Activated CD8-positive, alpha-beta memory T cell treated with anti-CD3 and anti-CD28 coated beads, Interleukin-2, amount 50 U/mL, for 24 hours (primary cell): ENCODE data around the gene LRRFIP2.
"Not testable (repeated sequence)": the region's sequence is repeated elsewhere in the genome, so short reads cannot be mapped to it uniquely, and the experiment has no call there.

ENCODE experiments used
- DNase-seq: peaks from one replicate; pipeline ENCODE4 v3.0.0-alpha.2; 2020; ENCODE audit errors: extremely low read depth

The LRRFIP2 gene

GRCh38 chr3:37071921-37072320, 102.5 kb downstream of the LRRFIP2 start:
- DNase-seq: no peak

GRCh38 chr3:37068031-37068430, 106.4 kb downstream of the LRRFIP2 start:
- DNase-seq: no peak

GRCh38 chr3:37067577-37067976, 106.8 kb downstream of the LRRFIP2 start:
- no peak for DNase-seq

GRCh38 chr3:37064747-37065146, 109.6 kb downstream of the LRRFIP2 start:
- no peak for DNase-seq

GRCh38 chr3:37058117-37058516, 116.3 kb downstream of the LRRFIP2 start:
- DNase-seq: no peak

GRCh38 chr3:37056826-37057225, 117.6 kb downstream of the LRRFIP2 start:
- no peak for DNase-seq

DNA sequence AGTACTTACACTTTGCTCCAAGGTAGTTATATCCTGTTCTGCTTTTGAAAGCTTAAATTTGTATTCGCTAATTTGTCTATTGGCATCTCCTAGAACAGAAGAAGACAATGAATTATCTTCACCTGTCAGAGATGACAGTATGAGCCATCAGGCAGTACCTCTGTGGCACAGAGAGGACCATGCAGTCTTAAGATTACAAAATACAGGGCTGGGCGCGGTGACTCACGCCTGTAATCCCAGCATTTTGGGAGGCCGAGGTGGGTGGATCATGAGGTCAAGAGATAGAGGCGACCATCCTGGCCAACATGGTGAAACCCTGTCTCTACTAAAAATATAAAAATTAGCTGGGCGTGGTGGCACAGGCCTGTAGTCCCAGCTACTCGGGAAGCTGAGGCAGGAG, 119.3 kb downstream of the LRRFIP2 start:
- not testable (repeated sequence) for DNase-seq

DNA sequence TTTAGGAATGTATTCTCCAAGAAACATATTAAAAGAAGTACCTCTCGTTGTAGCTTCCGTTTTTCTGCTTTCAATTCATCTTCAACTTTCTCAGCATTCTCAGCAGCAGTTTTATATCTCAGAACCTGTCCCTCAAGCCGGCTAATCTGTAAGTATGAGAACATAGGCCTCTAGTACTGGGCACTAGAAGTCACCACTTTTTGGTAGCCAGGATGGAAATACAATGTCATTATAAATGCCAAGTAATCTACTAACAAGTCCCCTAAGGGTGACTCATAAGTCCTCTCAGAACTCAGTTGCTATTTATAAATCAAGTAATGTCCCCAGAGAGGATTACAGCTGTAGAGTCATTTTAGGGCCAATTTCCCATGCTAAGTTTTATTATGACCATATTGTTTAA, 120.0 kb downstream of the LRRFIP2 start:
- DNase-seq: no peak

DNA sequence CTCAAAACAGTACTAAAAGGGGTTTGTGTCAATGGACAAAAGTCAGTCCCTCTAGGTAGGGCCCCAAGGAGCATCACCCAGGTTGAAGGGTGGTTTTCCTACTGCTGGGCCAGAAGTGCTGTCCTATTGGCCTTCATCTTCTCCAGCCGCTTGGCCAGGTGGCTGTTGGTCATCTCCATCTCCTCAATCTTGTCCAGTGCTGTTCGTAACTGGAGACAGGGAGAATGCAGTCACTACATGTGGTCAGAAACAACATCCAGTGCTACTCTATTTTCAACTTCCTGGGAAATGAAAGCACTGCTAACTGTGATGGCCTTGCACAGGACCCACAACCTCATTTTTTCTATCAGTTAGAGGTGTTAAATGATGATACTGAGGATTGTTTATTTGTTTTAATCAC, 120.6 kb downstream of the LRRFIP2 start:
- DNase-seq: no peak

- DNase-seq: no peak
Observed at GRCh38 chr3:37053337-37053736, 121.0 kb downstream of the LRRFIP2 start.

DNA sequence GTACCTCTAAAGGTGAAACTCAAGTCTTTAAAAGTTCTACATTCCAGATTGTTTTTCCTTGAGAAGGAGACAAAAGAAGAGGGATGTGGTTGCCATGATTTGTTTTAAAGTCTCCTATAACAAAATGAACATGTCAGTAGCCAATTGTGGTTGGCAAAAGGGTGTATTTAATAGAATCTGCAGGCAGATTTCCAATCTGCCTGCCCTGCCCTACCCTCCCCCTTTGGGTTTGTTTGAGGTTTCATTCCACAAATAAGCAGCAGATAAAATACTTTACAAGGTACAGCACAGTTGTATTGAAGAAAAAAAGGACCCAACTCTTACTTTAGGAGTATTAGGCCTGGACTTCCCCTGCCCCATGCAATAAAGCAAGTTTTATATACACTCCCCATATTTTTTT, 121.5 kb downstream of the LRRFIP2 start:
- no peak for DNase-seq

GRCh38 chr3:37050282-37050681, 124.1 kb downstream of the LRRFIP2 start:
- no peak for DNase-seq

DNA sequence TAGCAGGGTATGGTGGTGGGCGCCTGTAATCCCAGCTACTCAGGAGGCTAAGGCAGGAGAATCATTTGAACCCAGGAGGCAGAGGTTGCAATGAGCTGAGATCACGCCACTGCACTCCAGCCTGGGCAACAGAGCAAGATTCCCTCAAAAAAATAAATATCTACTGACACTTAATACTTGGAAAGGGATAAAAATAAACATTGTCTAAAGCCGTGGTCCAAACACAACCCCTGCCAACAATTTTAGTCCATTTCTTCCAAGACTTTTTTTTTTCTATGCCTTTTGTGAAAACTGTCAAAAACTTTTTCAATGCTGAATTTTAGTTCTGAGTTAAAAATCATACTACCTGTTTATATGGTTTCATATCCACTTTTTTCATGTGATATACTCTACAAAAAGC, 131.7 kb downstream of the LRRFIP2 start:
- DNase-seq: not testable (repeated sequence)

DNA sequence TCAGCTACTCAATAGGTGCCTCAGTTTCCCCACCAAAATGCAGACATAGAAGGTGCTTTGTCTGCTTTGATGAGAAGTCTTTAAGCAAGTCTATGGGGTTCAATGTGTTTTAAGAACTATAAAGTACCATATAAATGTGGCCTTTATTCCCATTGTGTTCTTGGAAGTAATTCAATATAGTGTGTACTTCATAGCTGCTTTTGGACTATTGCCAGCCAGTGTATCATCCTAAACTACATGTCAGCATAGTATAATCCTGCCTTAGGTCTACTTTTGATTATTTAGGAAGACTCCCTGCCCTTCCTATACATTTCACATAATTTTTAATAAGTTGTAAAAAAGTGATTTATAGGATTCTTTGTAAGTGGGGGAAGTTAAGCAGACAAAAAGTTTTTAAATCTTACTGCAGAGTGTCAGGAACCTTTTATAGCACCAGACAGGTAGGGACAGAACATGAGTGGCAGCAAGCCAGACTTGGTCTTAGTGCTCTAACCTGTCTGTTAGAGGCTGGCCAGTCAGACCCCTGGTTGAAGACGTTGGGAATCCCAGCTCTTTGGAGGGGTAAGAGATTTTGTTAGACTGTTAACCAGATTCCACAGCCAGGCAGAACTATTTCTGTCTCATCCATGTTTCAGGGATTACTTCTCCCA, 132.7 kb downstream of the LRRFIP2 start:
- DNase-seq: no peak

GRCh38 chr3:37040231-37040630, 134.2 kb downstream of the LRRFIP2 start:
- no peak for DNase-seq

DNA sequence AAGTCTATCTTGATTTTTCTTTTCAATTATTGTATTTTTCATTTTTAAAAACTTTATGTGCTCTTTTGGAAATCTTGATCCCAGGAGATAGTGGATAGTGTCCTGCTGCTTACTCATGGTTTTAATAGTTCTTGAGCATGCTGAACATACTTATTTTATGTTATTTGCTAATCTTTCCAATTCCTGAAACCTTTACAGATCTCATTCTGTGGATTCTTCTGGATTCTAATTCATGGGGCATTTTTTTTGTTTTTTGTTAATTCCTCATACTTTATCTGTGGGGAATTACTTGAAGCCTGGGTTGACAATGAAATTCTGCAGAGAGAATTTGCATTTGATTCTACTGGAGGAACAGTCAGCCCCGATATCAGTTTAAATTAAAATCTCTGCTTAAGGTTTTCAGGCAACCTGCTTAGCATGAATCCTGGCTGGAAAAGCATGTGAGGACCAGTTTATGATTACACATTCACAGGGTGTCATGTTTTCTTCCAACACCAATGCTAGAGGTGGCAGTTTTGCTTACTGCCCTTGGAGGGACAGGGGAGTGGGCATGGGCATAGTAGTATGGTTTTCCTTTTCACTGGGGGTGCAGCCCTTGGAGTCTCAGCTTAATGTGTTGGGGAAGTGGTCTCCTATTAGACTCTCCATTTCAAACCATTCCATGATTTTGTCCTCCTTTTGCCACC, 135.1 kb downstream of the LRRFIP2 start:
- no peak for DNase-seq

DNA sequence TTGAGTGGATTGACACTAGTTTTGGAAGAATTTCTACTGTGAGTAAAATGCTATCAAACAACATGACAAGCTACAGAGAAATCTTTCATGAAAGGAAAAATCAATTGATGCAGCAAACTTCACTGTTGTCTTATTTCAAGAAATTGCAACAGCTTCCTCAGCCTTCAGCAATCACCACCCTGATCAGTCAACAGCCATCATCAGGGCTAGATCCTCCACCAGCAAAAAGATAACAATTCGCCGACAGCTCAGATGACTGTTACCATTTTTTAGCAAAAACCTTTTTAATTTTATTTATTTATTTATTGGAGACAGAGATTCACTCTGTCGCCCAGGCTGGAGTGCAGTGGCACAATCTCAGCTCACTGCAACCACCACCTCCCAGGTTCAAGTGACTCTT, 137.0 kb downstream of the LRRFIP2 start:
- no peak for DNase-seq

DNA sequence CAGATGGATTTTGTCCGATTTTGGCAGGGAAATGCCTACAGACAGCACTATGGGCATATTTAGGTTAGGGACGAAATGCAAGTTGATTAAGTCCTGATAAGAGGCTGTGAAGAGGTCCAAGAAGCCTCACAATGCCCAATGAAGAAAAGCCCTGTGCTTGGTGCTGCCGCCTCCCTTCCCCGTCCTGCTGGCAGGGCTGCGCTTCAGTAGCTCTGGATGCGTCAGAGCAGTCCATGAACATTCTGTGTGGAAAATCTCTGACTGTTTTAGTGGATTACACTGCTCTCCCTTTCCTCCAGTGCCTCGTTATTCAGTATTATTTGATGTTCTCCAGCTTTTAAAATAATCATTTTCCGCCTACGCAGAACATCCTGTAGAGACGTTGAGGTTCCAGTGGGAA, 141.4 kb downstream of the LRRFIP2 start:
- DNase-seq: no peak

- no peak for DNase-seq
Observed at GRCh38 chr3:37031096-37031682, 143.2 kb downstream of the LRRFIP2 start.

DNA sequence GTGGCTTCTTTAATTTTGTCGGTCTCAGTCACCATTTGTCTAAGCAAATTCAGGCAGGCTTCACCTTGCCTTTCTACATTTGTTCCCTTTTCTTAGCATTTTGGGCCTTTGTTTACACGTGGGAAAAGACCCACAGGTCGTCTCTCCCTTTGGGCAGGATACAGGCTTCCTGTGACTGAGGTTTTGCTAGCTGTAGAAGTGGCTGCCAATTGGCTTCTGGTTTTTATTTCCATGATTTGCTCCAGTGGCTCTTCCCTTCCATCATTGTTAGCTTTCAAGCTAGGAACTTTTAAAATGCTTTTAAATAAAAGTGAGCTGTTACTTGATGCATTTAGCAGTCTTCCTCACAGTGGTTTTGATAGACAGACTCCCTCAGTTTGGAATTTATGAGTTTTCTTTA, 143.8 kb downstream of the LRRFIP2 start:
- no peak for DNase-seq

- DNase-seq: no peak
Observed at GRCh38 chr3:37029516-37030163, 144.7 kb downstream of the LRRFIP2 start.

GRCh38 chr3:37029111-37029510, 145.3 kb downstream of the LRRFIP2 start:
- no peak for DNase-seq

DNA sequence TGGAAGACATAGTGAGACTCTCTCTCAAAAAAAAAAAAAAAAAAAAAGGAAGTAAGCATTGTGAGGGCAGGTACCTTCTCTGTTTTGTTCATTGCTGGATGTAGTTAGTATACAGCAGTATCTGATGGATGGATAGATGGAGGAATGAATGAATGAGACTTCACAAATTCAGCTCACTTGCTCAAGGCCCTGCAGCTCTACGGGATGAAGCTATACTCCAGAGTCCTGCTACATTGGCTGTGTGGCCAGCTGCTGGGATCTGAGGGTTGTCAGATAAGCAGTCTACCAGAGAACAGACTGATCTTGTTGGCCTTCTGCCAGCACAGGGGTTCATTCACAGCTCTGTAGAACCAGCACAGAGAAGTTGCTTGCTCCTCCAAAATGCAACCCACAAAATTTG, 146.1 kb downstream of the LRRFIP2 start:
- DNase-seq: no peak
